Activated CD8-positive, alpha-beta memory T cell treated with anti-CD3 and anti-CD28 coated beads, Interleukin-2, amount 50 U/mL, for 1 hour (primary cell): ENCODE results near the gene SEMA3D.

Experiments used
- DNase-seq: peaks from one replicate; pipeline ENCODE4 v3.0.0-alpha.2; 2020; ENCODE audit errors: extremely low read depth

SEMA3D gene

GRCh38 chr7:85078181-85078580 lies 108.7 kb downstream of the SEMA3D start:
- no peak for DNase-seq

DNA sequence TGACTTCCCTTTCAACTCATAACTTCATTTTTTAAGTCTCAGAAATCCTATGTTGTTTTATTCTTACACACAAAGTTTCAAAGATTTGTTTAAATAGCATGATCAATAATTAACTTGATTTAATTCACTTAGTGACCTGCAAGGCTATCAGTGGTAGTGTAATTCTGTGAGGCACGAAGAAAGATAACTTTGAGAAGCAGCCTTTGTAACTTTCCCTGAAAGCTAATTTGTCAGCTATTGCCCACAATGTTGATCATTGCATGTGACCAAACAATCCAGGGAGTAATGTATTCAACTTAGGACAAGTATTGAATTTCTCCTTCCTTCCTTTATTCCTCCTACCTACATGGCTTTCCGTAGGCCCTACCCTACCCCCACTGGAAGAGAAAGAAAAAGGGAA lies 111.0 kb downstream of the SEMA3D start:
- DNase-seq, result no peak

DNA sequence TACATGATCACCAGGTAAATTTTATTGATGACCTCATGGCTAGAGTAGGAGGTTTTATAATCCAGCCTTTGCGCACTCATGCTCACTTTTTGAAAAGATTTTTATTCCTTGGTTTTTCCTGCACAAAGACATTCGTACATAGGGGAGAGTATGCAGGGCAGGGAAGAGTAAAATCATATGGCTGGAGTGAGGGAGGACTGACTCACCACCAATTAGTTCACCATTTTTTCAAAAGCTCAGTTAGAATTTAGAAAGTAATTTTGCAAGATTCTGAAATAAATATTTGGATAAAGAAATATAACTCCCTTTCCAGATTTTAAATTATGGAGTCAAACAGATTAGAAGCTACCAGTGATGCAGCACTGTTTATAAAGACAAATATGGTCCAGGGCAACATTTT lies 111.9 kb downstream of the SEMA3D start:
- DNase-seq, result no peak

DNA sequence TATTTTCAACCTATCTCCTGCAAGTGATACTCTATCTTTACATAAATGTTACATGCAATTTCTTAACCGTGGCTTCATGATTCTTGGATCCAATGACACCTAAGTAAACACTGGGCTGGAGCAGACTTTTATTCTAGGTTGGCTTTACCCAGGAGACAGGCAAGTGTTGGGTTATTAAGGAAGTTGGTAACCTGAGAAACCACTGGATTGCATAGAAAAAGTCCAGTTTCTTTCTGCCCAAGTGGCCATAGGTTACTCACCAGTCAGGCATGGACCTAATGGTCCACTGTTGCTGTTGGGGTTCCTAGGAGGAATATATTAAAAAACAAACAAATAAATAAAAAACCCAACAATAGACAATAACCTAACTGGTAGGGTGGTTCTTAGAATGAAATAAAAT lies 112.8 kb downstream of the SEMA3D start:
- no peak for DNase-seq

DNA sequence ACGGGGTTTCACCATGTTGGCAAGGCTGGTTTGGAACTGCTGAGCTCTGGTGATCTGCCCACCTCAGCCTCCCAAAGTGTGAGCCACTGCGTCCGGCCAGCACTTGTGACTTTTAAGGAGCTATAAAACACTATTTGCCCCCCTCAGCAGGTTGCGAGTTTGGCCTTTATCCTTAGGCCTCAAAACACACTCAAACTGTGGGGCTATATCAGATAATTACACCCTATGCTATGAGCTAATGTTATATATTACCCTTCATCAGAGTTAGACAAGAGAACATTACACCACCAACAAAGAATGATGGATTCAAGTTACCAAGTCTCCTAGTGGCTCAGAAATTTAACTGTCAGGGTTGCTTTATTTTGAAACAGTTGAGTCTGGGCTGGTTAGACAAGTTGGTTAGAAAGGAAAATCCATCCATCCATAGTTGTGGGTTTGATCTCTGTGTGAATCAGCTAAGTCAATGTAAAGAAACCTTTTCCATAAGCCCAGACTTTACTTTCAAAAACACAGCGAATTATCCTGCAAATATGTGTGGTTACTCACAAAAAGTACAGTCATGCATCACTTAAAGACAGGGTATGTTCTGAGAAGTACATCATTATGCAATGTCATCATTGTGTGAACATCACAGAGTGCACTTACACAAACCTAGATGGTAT lies 115.8 kb downstream of the SEMA3D start:
- DNase-seq, result no peak

DNA sequence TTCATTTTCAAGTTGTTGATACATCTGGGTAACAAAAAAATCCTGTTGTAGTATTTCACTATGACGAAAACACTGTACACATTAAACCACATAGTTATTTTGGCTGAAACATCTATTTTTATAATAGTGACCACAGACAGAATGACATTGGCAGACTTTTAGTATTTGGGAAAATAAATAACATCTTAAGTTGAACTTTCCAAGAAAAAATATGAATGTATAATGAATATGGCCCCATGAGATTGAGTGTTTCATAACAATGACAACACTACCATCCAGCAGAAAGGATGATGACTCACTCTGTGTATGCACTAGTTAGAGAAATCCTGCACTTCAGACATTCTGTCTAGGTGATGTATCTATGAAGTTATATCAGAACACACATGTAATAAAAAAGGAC lies 118.1 kb downstream of the SEMA3D start:
- no peak for DNase-seq

DNA sequence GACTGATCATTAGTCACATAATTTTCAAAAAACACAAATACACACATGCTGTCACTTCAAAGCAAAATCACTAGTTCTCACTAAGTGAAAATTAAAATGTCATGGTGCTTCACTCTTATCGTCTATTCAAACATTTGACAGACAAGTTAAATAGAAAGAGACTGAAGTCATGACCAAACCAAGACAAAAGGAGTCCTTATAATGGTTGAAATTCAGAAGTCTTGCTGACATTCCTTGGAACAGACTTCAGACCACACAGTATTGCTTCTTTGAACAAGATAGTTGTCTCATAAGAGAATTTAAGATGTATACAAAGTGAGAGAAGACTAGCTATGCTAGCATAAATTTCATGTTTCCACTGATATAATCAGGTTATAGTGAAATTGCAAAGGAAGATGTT lies 119.5 kb downstream of the SEMA3D start:
- DNase-seq, result no peak

- DNase-seq, result no peak
These were observed 120.9 kb downstream of the SEMA3D start for GRCh38 chr7:85065888-85066485.

DNA sequence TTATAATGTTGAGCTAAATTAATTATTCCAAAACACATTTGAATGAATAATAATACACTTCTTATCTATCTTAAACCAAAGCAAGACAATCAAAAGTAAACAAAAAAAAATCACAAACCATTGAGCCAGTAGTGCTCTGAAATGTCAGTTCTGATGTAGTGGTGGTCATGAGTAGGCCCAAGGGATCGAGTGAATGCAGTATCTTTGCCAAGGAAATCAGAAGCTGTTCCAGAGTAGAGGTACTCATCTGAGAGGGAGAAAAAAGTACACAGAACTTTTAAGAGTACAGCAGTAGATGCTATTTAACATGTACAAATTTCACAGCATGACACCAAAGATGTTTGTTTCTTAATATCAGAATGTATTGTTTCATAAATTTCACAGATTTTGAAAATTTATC lies 121.5 kb downstream of the SEMA3D start:
- no peak for DNase-seq

DNA sequence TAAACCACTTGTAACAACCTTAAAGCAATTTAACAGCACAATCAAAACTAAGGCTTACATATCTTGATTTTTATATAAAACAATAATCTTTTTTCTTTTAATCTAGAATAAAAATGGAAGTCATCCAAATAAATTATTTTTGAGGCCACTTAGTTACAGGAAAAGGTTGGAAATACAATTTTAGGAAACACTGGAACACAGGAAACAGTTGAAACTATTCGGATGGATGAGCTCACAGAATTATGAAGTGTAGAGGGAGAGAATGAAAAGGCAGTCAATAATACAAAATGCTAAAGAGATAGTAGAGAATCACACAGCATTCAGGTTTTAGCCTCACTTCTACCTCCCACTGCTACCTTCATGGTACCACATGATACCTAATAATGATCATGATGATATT lies 124.2 kb downstream of the SEMA3D start:
- no peak for DNase-seq

GRCh38 chr7:85061456-85061855 lies 125.4 kb downstream of the SEMA3D start:
- no peak for DNase-seq

DNA sequence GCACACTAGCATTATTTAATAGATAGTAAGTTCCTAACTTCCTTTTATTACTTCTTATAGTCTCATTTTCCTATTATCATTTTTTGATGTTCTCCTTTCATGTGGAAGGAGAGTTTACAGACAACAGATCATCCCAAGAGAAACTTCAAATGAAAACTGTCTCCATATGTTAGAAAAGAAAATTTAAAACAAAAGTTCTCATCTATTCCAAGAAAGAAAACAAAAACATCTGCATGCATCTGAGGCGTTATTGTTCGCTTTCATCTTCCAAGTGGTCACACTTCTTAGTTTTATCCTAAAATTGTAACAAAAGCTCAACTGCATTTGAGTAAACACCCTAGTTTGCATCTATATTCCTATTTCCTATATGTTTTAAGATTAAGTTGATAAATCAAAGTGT lies 126.2 kb downstream of the SEMA3D start:
- no peak for DNase-seq

GRCh38 chr7:85055906-85056305 lies 130.9 kb downstream of the SEMA3D start:
- no peak for DNase-seq

- no peak for DNase-seq
These were observed 131.7 kb downstream of the SEMA3D start for GRCh38 chr7:85055196-85055595.

- DNase-seq, result no peak
These were observed 132.6 kb downstream of the SEMA3D start for GRCh38 chr7:85054306-85054705.

GRCh38 chr7:85052894-85053293 lies 134.0 kb downstream of the SEMA3D start:
- DNase-seq, result no peak

DNA sequence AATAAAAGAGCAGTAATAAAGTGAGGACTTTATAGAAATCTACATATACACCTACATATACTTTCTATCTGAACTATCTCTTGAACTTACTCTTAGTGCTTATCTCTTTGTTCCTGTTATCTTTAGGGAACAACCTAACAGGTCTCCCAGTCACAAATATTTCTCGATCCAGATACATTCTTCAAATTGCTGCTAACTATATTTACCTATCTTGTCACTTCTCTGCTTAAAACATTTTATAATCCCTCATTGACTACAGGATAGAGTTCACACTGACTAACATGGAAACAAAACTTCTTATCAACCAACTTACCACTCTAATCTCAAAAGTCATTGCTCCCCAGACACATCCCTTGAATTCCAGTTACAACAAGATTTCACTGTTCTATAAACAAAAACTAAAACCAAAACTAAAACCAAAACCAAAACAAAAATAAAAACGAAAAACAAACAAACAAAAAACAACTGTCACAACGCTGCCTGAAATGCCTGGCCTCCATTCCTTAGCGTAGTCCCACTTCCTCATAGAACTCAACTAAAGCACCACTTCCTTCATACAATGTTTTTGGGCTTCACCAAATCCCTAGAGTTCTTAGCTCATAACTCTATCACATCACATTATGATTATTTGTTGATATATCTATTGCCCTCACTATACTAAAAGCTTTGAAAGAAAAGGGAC lies 134.7 kb downstream of the SEMA3D start:
- DNase-seq, result no peak

- no peak for DNase-seq
These were observed 140.3 kb downstream of the SEMA3D start for GRCh38 chr7:85046534-85046933.

GRCh38 chr7:85041605-85042216 lies 145.1 kb downstream of the SEMA3D start:
- DNase-seq, result no peak

DNA sequence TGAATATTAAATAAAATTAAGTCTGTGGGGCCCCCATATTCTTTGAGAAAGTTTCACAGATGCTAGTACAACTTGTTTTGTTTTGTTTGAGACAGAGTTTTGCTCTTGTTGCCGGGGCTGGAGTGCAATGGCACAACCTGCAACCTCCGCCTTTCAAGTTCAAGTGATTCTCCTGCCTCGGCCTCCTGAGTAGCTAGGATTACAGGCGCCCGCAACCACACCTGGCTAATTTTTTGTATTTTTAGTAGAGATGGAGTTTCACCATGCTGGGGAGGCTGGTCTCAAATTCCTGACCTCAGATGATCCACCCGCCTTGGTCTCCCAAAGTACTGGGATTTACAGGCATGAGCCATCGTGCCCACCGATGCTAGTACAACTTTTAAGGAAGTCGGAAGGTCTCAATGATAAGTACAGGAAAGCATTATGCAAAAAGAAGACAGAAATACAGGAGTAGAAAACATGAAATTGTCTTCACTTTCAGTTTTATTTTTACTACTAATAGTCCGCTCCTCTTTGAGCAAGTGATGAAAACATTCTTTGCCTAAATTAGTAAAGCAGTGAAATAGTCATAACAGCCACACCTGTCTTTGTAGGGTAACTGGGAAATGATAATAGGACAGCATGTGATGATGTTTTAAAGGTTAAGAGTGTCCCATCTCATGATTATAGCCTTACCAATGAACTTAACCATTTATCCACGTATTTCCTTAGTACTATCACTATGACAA lies 147.5 kb downstream of the SEMA3D start:
- DNase-seq, result no peak

GRCh38 chr7:85038466-85038865 lies 148.4 kb downstream of the SEMA3D start:
- no peak for DNase-seq

- no peak for DNase-seq
These were observed 153.6 kb downstream of the SEMA3D start for GRCh38 chr7:85033263-85033662.
